GM12875 (cell line): Measurements from ENCODE around the gene ATP10B.

Experiments used
- H3K4me3 ChIP-seq: one replicate; pipeline ENCODE4 v1.5.1; 2011; ENCODE audit warnings: low read depth, low read length, control low read depth
- TF ChIP-seq, protein P1 (sequence below): IDR thresholded peaks from 2 replicates; pipeline ENCODE4 v1.5.1; 2011; ENCODE audit warnings: low read depth, mild to moderate bottlenecking, control low read depth, inconsistent platforms, low read length, moderate library complexity, borderline replicate concordance; ENCODE audit not compliant: insufficient read depth

The ATP10B gene

GRCh38 chr5:160621526-160621925 lies 230.5 kb downstream of the ATP10B start:
- TF ChIP-seq, protein P1, sequence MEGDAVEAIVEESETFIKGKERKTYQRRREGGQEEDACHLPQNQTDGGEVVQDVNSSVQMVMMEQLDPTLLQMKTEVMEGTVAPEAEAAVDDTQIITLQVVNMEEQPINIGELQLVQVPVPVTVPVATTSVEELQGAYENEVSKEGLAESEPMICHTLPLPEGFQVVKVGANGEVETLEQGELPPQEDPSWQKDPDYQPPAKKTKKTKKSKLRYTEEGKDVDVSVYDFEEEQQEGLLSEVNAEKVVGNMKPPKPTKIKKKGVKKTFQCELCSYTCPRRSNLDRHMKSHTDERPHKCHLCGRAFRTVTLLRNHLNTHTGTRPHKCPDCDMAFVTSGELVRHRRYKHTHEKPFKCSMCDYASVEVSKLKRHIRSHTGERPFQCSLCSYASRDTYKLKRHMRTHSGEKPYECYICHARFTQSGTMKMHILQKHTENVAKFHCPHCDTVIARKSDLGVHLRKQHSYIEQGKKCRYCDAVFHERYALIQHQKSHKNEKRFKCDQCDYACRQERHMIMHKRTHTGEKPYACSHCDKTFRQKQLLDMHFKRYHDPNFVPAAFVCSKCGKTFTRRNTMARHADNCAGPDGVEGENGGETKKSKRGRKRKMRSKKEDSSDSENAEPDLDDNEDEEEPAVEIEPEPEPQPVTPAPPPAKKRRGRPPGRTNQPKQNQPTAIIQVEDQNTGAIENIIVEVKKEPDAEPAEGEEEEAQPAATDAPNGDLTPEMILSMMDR: no peak
- no peak overlapping the region for H3K4me3 ChIP-seq

DNA sequence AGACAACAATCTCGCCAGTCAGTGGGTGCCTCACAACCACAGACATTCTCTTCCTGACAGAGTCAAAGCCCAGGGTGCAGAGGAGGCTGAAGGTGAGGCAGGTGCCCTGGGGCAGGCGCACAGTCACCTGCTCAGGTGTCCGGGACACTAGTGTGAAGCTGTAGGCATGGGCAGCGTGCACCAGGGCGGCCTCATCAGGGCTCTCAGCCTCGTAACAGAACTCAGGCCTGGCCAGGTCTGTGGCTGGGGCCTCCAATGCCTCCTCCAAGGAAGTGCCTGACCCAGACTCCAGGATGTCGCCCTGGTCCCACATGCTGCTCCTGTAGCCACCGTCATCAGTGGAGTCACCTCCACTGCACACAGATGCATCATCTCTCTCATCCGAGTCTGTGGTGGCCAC lies 231.6 kb downstream of the ATP10B start:
- H3K4me3 ChIP-seq: no peak overlapping the region
- TF ChIP-seq, protein P1: no peak

- no peak overlapping the region for H3K4me3 ChIP-seq
- TF ChIP-seq, protein P1: no peak
Measured at GRCh38 chr5:160619381-160619780, 232.6 kb downstream of the ATP10B start.

- TF ChIP-seq, protein P1: no peak
Measured at GRCh38 chr5:160618286-160618685, 233.7 kb downstream of the ATP10B start.

DNA sequence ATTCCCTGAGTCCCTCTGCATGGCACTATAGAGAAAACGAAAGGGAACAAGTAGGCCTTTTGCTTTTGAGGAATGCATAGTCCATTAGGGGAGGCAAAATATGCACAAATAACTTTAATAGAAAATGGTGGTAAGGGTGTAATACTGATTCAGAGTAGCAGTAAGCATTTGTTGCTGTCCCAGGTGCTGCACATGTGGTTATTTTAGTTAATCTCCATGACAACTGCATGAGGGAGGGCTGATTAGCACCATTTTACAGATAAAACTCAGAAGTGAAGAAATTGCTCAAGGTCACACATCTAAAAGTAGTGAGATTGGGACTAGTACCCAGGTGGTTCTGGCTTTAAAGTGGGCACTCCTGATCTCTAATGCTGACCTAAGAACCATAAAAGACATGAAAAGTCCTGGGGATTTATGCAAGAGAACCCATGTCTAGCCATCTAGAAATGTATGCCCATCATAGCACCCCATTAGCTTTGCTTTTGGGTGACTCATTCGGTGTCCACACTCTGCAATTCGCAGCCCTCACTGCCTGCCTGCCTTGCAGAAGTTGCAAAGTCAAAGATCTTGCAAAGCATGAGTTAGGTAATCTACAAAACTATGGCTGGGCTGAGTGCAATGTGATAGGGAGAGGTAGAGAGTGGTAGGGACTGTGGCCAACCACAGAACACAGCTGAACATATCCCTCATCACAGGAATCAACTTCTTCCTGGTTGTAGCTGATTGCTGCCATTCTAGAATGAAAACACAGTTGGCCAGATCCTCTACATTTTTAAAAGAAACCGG lies 235.1 kb downstream of the ATP10B start:
- TF ChIP-seq, protein P1: no peak
- H3K4me3 ChIP-seq: no peak overlapping the region

More at GRCh38 chr5:160618286-160618685, 233.7 kb downstream of the ATP10B start:
- H3K4me3 ChIP-seq: no peak overlapping the region

DNA sequence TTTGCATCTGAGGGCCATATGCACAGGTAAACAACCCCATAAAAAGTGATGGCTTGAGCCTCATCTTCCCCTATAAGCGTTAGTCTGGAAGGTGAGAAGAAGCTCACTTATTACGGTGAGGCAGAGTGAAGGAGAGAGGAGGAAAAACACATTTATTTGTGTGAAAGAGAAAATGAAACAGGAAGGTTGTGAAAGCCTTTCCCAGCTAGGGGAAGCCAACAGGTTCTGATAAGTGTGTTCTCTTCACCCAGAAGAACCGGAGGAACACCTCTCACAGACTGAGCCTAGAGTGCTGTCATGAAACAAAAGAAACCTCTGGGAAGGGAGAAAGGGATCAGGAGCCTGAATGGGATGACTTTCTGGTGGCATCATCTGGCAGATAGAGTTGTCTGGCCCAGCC lies 237.9 kb downstream of the ATP10B start:
- TF ChIP-seq, protein P1: no peak
- no peak overlapping the region for H3K4me3 ChIP-seq

DNA sequence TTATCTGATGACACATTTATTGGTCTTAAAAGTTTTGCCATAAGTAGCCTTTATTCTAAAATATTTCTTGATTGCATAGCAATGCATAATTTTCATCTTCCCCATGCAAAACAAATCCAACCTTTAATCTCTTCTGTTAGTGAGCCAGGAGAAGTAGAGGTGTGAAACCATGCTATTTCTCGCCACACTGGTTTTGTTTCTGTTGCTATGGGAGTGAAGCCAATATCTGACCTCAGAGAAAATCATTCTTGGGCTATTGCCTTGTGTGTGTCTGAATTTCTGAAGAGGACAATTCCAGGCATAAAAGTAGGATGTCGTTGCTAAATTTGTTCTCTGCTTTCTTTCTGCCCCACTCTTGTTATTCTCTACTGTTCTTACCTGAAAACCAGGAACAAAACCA lies 246.7 kb downstream of the ATP10B start:
- TF ChIP-seq, protein P1: no peak
- no peak overlapping the region for H3K4me3 ChIP-seq
